ENCODE results near the gene CPNE5.
"Not testable (repeated sequence)": the region's sequence is repeated elsewhere in the genome, so short reads cannot be mapped to it uniquely, and the experiment has no call there.

The CPNE5 gene

GRCh38 chr6:36813047-36813446, 26.2 kb downstream of the CPNE5 start:
- not testable (repeated sequence) for DNase-seq

DNA sequence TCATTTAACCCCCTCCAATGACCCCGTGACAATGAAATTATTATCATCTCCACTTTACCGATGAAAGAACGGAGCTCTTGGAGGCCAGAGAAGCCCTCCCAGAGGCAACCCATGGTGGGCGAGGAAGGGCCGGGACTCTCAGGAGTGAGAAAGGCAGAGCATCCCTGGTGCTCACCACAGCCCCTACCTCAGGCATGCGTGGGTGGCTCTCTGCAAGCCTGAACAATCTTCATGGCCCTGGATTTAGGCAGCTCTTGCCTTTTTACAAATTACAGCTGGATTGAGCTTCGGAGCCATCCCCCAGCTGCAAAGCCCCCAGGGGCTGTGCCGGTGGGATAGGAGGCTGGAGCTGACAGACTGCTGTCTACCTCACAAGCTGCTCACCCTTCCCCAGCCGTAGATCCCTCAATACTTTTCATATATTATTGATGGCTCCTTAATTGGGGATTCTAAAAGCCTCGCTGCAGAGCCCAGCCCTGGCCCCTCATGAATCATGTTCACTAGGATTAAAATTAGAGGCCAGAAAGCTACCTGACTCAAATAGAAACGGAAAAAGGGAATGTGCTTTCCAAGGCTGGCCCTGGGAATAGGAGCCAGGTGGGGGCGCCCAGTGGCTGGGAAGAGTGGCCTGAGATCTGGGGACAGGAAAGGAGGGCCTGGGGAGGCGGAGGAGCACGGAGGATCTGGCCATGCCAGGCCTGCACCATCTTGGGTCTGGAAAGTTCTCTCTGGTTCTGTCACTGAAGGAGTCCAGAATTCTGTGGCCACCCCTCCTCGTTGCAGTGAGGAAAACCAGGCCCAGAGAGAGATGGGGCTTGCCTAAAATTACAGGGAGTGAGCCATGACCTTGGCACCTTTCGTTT, 29.1 kb downstream of the CPNE5 start:
- no peak for DNase-seq

DNA sequence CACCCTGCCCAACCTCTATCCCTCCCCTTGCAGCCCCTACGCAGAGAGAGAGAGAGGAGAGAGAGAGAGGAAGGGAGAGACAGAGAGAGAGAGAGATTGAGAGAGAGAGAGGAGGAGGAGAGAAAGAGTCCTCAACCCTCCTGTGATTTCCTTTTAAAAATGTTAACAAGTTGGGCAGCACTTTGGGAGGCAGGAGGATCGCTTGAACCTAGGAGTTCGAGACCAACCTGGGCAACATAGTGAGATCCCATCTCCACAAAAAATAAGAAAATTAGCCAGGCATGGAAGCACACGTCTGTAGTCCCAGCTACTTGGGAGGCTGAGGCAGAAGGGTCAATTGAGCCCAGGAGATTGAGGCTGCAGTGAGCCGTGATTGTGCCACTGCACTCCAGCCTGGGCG, 30.1 kb downstream of the CPNE5 start:
- DNase-seq: no peak

GRCh38 chr6:36808634-36809033, 30.6 kb downstream of the CPNE5 start:
- no peak for DNase-seq

DNA sequence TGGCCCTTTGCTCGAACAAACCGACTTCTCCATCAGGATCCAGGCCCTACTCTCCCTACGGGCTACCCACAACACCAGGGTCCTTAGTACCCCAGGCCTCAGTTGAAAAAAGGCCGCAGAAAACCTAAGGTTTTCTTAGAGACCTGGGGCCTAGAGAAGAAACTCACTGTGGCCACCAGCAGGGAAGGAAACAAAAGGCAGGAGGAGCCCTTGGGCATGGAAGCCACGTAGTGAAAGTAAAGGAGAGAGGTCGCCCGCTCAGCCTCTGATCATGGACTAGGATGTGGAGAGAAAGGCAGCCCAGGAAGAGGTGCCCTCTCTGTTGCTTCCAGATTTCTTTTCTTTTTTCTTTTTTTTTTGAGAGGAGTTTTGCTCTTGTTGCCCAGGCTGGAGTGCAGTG, 31.5 kb downstream of the CPNE5 start:
- no peak for DNase-seq

DNA sequence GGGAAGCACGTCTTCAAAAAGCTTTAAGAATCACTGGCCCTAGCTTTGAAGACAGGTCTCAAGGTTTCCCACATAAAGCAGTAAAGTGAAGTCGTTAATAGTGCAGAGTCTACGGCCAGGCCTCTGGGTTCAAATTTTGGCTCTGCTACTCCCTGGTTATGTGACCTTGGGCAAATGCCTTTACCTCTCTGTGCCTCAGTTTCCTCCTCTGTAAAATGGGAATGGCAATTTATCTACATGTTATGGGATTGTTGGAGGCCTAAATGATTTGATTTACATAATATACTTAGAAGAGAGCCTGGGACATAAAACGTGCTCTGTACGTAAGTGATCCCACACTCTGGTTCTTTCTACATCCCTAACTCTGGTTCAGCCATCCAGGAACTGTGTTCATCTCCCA, 32.1 kb downstream of the CPNE5 start:
- no peak for DNase-seq

GRCh38 chr6:36805917-36806316, 33.3 kb downstream of the CPNE5 start:
- DNase-seq: no peak

GRCh38 chr6:36805096-36805797, 34.0 kb downstream of the CPNE5 start:
- no peak for DNase-seq

- no peak for DNase-seq
Observed at GRCh38 chr6:36804563-36804962, 34.7 kb downstream of the CPNE5 start.

DNA sequence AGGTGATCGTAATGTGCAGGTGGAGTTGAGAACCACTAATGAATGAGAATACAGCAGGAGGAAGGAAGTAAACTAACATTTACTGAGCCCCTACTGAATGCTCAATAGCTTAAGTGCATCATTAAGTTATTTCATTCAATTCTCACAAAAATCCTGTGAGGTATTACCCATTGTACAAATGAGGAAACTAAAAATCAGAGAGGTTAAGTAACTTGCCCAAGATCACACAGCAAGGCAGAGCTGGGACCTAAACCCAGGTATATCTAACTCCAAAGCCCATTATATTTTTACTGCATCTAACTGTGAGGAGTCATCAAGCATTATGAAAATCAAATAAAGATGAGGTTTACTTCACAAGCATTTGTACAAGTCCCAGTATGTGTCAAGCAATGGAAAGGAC, 35.3 kb downstream of the CPNE5 start:
- no peak for DNase-seq

GRCh38 chr6:36803482-36803881, 35.8 kb downstream of the CPNE5 start:
- DNase-seq: no peak

DNA sequence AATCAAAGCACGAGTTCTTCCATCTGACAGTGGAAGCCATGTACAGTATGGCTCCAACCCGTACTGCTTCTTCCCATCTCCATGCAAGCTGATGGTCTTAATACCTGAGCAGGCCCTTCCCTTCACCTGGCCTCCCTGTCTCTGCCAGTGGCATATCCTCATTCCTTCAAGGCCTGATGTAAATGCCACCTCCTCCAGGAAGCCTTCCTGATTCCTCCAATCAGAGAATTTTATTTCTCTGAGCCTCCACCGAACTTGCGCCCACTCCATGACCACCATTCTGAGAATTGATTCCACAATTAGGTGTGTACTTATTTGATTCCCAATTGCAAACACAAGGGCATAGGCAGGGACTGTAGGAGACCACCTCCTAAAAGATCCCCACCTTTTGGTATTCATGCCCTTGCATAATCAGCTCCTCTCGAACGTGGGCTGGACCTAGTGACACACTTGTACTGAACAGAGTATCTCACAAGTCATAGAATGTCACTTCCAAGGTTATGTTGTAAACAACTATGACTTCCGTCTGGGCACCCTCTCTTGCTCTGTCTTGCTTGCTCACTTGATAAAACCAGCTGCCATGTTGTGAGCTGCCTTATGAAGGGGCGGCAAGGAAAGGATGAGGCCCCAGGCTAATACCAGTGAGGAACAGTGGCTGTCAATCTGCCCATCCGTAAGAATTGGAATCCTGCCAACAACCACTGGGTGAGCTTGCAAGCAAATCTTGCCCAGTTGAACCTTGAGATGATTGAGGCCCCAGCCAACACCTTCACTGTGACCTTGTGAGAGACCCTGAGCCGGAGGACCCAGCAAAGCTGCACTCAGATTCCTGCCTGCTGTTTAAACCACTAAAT, 38.8 kb downstream of the CPNE5 start:
- DNase-seq: no peak

DNA sequence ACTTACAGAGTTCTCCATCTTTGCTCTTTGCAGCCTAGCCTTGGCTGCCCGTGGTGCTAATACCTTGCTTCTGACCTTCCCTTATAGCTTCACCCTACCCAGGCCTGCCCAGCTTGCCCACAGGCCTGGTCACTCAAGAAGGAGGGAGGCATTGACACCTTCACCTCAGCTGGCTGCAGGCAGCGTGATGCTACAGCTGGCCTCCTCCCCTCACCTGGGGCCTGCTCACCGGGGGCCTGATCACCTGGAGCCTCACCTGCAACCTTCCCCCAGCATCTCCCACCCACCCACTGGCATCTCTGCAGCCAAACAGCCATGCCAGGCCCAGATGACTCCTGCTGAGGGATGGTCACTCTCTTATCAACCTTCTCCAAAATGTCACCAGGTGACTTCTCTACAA, 40.4 kb downstream of the CPNE5 start:
- no peak for DNase-seq

GRCh38 chr6:36797653-36798052, 41.6 kb downstream of the CPNE5 start:
- DNase-seq: no peak

- DNase-seq: no peak
Observed at GRCh38 chr6:36797055-36797454, 42.2 kb downstream of the CPNE5 start.

DNA sequence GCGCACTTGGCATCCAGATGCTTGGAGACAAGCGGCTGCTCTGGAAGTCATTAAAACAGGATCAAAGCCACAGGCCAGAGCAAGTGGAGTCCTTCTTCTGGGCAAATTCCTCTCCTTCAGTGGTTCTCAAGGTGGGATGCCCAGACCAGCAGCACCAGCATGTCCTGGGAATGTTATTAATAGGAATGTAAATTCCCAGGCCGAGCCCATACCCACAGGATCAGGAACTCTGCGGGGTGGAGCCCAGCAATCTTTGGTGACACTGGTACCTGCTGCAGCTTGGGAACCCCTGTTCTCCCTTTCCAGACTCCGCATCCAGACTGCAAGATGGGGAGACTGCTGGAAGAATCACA, 44.6 kb downstream of the CPNE5 start:
- DNase-seq: no peak

DNA sequence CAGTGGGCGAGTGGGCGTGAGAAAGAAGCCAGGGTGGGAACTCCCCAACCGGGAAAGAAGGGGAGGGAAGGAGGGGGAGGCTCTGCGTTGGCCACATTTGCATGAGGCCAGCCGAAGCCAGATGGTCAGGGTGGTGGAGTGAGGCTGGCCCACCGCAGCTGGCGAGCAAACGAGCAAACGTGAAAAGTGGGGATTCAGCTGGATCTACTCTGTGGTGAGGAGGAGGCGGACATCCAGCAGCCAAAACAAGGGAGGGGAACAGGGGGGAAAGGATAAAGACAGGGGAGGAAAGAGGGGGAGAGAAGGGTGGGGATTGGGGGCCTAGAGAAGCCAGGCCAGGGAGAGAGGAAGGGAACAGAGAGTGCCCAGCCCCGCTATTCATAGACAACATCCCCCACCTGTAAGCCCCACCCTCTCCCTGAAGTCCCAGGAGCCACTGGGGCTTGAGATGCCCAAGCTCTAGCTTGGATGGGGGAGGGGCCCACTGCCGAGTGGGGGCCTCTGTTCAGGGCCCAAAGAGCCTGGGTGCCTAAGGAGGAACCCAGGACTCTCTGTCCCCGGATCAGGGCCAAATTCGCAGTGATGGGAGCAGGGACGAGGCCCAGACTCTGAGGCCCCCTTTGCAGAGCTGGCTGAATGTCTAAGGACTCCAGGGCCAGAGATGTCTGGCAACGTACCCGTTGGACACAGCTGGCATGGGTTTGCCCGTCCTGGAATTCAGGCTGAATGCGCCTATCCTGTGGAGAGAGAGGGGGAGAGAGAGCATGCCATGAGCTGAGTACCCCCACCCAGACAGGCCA, 45.1 kb downstream of the CPNE5 start:
- no peak for DNase-seq

GRCh38 chr6:36793296-36793912, 45.8 kb downstream of the CPNE5 start:
- no peak for DNase-seq

GRCh38 chr6:36791521-36792135, 47.6 kb downstream of the CPNE5 start:
- no peak for DNase-seq

- DNase-seq: no peak
Observed at GRCh38 chr6:36791085-36791484, 48.2 kb downstream of the CPNE5 start.

DNA sequence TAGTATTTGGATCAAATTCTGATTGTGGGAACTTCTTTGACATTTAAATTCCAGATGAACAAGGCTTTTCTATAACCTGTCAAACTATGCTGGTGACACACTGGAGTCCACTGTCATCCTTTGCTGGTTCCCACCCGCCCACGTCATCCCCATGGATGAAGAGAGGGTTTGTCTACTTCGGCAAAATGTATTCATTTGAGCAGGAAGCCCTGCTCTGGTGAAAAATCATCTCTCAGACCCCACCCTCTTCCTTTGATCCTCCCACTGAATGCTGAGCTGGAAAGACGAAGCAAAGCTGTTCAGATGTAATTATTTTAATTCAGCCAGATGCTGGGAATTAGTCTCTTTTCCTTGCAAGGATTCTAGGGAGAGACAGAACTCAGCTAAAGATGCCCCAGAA, 50.5 kb downstream of the CPNE5 start:
- no peak for DNase-seq

DNA sequence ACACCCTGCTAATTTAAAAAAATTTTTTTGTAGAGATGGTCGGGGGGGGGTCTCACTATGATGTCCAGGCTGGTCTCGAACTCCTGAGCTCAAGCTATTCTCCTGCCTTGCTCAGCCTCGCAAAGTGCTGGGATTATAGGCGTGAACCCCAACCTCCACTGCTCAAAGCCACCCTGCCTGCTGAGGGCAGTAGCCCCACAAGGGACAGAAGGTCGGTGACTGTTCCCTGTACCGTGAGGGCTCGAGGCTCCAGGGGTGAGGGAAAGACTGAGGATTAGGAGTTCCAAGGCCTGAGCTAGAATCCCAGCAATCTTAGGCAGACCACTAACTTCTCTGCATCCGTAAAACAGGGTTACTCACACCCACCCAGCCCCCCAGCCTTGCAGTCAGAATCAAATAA, 51.1 kb downstream of the CPNE5 start:
- no peak for DNase-seq

Measured in activated CD8-positive, alpha-beta memory T cell treated with anti-CD3 and anti-CD28 coated beads, Interleukin-2, amount 50 U/mL, for 4 hours (primary cell).